Endothelial cell of umbilical vein (primary cell): ENCODE data around the gene FLT1.

Experiments used
- EZH2 ChIP-seq: IDR thresholded peaks from 2 replicates; pipeline ENCODE4 v1.6.1; 2012; ENCODE audit warnings: borderline replicate concordance, low read depth, mild to moderate bottlenecking, moderate library complexity, low read length, inconsistent platforms; ENCODE audit not compliant: severe bottlenecking
- GATA2 ChIP-seq: IDR thresholded peaks from 2 replicates; pipeline ENCODE4 v1.7.0; 2011; ENCODE audit warnings: low read depth, mild to moderate bottlenecking, moderate library complexity, mixed read lengths, low read length; ENCODE audit not compliant: insufficient read length, insufficient read depth
- JUN ChIP-seq: IDR thresholded peaks from 2 replicates; pipeline ENCODE4 v1.6.1; 2011; ENCODE audit warnings: borderline replicate concordance, low read depth; ENCODE audit not compliant: insufficient read length, insufficient read depth
- MAX ChIP-seq: IDR thresholded peaks from 2 replicates; pipeline ENCODE4 v1.6.1; 2011; ENCODE audit not compliant: insufficient read depth, insufficient read length
- MYC ChIP-seq: IDR thresholded peaks from one replicate; pipeline ENCODE4 v1.6.1; 2011; ENCODE audit warnings: mild to moderate bottlenecking, low read depth, low read length
- POLR2A ChIP-seq: IDR thresholded peaks from 2 replicates; pipeline ENCODE4 v1.6.1; 2012; ENCODE audit warnings: low read depth, mild to moderate bottlenecking, control low read depth, low read length
- POLR2AphosphoS5 ChIP-seq: IDR thresholded peaks from 2 replicates; pipeline ENCODE4 v1.6.1; 2012; ENCODE audit warnings: low read depth, mild to moderate bottlenecking, control low read depth, low read length, moderate library complexity; ENCODE audit not compliant: insufficient read depth
- TF ChIP-seq, protein P1 (sequence below), 2 donors: IDR thresholded peaks; 1 replicate in 1 of 2; 2 replicates in 1 of 2; pipeline ENCODE4 v1.5.1; 2011; ENCODE audit warnings: low read length in 2 of 2, mild to moderate bottlenecking in 2 of 2, moderate library complexity in 2 of 2, control low read depth in 1 of 2, inconsistent platforms in 1 of 2, low read depth in 1 of 2; ENCODE audit not compliant: insufficient read depth in 1 of 2; ENCODE audit errors: extremely low read depth in 1 of 2

DNA sequence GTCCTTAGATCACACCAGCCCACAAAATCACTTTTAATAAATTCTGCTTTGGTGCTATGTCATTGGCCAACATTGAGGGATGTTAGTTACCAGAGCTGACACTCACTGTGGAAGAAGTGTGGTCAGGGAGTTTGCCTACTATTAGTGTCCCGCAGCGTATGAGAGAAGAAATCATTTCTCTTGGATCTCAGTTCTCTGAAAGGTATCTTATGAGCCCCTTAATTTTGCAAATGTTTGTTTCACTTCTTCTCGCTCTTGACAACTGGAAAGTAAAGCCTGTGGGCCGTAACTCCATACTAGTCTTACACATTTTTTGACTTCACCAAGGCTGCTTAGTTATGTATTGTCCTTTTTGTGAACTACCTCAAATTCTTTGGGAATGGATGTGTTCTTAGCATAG is 80.9 kb downstream of the FLT1 start:
- TF ChIP-seq JUN = no peak
- TF ChIP-seq EZH2 = no peak
- TF ChIP-seq, protein P1, sequence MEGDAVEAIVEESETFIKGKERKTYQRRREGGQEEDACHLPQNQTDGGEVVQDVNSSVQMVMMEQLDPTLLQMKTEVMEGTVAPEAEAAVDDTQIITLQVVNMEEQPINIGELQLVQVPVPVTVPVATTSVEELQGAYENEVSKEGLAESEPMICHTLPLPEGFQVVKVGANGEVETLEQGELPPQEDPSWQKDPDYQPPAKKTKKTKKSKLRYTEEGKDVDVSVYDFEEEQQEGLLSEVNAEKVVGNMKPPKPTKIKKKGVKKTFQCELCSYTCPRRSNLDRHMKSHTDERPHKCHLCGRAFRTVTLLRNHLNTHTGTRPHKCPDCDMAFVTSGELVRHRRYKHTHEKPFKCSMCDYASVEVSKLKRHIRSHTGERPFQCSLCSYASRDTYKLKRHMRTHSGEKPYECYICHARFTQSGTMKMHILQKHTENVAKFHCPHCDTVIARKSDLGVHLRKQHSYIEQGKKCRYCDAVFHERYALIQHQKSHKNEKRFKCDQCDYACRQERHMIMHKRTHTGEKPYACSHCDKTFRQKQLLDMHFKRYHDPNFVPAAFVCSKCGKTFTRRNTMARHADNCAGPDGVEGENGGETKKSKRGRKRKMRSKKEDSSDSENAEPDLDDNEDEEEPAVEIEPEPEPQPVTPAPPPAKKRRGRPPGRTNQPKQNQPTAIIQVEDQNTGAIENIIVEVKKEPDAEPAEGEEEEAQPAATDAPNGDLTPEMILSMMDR (IDR thresholded peaks at IDR 0.05; ENCODE audit: extremely low read depth in 1 of 2, insufficient read depth in 1 of 2, low read depth in 1 of 2, low read length in 2 of 2) = no peak
- no peak for TF ChIP-seq POLR2AphosphoS5
- TF ChIP-seq GATA2 = no peak
- no peak for TF ChIP-seq MAX
- no peak for TF ChIP-seq POLR2A
- TF ChIP-seq MYC = no peak
